CD4-positive, alpha-beta T cell treated with Interleukin-15 for 1 hour (primary cell): ENCODE results near the gene SGSH.
"Not testable (repeated sequence)": the region's sequence is repeated elsewhere in the genome, so short reads cannot be mapped to it uniquely, and the experiment has no call there.

Experiments used
- DNase-seq: peaks from one replicate; pipeline ENCODE4 v3.0.0-alpha.2; 2020

Gene SGSH

DNA sequence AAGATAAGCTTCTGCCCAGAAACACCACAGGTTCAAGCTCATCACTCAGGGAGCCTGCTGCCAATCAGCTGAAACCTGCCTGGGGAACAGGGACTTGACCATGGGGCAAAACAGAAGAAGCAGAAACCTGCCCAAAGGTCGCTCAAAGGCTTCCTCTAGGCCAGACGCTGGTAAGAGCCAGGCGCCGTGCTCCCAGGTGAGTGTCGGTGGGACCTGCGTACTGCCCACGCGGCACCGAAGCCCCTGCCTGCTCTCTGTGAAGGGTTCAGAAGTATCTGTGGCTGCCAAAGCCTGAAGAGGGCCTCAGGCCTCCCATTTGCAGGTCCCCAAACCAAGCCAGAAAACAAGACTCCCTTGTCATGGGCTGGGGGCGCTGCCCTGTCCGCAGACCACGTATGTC, 10.4 kb downstream of the SGSH start:
- DNase-seq: no peak

- no peak for DNase-seq
Observed at GRCh38 chr17:80208050-80208449, 12.1 kb downstream of the SGSH start.

DNA sequence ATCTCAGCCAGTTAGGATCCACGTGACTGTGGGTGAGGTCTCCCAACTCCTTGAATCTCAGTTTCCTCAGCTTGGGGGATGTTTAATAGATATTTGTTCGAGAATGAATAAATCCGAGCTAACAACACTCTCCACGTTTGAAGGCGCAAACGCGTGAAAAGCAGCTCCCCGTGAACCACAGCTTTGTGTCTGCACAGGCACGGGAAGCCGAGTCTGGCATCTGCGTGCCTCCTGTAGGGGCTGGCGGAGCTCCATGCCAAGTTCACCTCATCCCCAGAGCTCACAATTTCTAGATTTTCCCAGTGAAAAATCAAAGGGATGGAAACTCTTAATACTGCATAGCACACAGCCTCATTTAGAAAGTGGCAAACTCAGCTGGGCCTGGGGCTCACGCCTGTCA, 14.3 kb downstream of the SGSH start:
- DNase-seq: no peak

GRCh38 chr17:80204626-80205468, 15.3 kb downstream of the SGSH start:
- no peak for DNase-seq

DNA sequence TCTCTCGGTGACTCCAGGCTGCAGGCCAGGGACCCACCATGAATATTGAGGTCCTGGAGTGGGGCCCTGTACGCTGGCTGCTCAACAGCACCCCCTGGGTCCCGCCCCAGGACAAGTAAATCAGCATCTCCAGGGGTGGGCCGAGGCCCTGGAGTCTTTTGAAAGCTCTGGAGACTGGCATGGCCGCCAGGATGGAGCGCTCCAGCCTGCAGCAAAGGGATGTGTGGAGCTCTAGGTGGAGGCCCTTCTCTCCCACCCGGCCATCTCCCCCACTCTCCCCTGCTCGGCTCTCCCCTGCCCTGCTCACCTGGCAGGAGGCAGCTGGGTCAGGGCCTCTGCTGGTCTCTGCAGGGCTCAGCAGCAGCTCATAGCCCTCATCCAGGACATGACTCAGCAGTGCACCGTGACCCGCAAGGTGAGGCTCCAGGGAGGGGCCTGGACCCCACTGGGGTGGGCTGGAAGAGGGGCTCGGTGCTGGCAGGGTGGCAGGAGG, 16.6 kb downstream of the SGSH start:
- DNase-seq: no peak

DNA sequence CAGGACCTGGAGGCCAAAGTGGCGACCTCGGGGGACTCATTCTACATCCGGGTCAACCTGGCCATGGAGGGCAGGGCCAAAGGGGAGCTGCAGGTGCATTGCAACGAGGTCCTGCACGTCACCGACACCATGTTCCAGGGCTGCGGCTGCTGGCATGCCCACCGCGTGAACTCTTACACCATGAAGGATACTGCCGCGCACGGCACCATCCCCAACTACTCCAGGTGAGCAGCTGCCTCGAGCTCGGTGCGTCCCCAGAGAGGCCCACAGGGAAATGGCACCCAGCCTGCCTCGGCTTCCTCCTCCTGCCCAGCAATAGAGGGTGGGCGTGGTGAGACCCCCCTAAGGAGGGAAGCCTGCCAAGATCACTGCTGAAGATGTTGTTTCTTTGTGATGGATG, 17.9 kb downstream of the SGSH start:
- no peak for DNase-seq

DNA sequence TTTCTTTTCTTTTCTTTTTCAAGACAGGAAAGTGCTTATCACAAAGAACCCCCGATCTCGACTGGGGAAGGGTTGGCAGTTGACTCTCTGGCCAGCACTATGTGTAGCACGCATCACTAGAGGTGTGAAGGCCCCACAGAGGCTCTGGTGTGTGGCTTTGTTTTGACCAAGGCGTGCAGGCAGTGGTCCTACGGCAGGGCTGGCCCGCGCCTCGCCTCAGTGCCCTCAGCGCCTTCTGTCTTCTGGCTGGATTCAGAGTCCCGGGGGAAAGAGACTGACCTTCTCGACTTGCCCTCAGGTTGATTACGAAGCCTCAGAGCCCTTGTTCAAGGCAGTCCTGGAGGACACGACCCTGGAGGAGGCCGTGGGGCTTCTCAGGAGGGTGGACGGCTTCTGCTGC, 18.7 kb downstream of the SGSH start:
- no peak for DNase-seq

GRCh38 chr17:80199295-80199694, 20.8 kb downstream of the SGSH start:
- not testable (repeated sequence) for DNase-seq

GRCh38 chr17:80198144-80198661, 21.9 kb downstream of the SGSH start:
- DNase-seq: no peak

GRCh38 chr17:80196652-80197051, 23.5 kb downstream of the SGSH start:
- no peak for DNase-seq

- peak; percentile 38 for DNase-seq
Observed at GRCh38 chr17:80195671-80196529, 24.2 kb downstream of the SGSH start.

GRCh38 chr17:80195141-80195540, 25.0 kb downstream of the SGSH start:
- DNase-seq: no peak

DNA sequence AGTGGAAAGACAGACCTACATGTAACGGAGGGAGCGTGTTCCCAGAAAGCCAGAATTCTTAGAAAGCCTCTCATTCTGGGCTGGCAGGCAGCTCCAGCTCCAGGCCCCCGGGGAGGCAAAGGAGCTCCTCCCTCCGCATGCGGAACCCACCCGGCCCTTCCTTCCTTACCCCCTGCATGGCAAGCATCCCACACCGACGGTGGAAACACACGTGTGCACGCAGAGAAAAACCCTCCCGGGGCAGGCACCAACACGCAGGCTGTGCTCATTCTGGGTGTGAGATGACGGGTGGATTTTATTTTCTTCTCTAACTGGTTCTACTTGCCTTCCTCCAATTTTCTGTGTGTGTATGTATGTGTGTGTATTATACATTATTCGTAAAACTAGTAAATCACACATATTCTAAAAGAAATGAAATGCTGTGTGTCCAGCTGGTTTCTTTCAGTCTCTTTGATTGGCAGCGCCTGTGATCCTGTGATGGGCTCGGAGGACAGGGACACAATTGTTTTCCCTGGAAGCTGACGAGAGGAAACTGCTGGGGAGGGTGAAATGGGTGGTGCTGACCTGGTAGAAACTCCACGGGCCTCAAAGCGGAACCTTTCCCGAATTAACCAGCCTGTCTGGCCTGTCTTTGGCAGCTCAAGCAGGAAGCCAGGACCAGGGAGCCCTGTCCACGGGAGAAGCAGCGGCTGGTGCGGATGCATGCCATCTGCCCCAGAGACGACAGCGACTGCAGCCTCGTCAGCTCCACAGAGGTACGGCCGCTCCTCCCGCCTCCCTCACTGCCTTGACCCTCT, 28.1 kb downstream of the SGSH start:
- no peak for DNase-seq

- DNase-seq: no peak
Observed at GRCh38 chr17:80191192-80191591, 28.9 kb downstream of the SGSH start.

DNA sequence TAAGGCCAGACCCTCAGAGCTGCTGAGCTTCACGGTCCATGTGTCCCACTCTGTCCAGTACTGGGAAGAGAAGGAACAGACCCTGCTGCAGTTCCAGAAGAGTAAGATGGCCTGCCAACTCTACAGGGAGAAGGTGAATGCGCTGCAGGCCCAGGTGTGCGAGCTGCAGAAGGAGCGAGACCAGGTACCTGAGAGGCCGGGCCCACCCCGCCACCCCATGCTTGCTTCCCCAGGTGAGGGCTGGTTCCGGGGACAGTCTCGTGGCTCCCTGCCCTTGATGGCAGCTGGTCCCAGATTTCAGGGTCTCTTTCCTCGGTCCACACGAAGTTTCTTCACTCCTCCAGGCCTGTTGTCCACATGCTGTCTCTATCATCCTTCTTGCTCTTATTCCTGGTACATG, 29.4 kb downstream of the SGSH start:
- DNase-seq: no peak

DNA sequence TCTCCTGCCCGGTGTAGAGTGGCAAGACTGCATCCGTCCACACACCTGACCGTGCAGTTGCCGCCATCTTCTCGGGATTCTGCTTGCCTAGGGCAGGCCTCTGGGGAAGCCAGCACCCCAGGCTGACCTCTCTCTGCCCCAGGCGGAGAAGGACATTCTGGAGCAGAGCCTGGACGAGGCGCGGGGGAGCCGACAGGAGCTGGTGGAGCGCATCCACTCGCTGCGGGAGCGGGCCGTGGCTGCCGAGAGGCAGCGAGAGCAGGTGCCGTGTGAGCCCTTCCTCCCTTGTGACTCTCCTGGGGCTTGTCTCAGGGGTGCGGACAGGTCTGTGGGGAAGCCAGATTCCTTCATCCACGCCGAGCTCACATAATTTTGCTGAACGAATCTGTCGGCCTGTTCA, 30.5 kb downstream of the SGSH start:
- no peak for DNase-seq

- no peak for DNase-seq
Observed at GRCh38 chr17:80187515-80187941, 32.6 kb downstream of the SGSH start.

DNA sequence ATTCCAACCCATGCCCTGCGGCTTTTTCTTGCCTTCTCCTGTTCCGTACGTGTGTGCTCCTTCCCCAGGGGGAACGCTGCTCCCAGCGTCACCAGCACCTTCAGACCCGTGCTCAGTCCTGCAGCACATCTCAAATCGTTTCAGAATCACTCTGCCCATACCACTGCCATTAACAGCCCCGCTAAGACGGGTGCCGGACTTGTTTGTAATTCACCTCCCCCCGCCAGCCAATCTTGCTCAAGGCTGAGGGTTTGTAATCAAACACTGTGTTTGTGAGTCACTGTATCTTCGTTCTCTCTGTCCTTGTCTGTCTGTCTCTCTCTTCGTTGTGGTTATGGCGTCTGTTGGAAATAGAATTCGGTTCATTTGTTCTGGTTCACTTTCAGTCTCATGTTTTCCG, 33.0 kb downstream of the SGSH start:
- DNase-seq: no peak

GRCh38 chr17:80185968-80186367, 34.2 kb downstream of the SGSH start:
- no peak for DNase-seq

DNA sequence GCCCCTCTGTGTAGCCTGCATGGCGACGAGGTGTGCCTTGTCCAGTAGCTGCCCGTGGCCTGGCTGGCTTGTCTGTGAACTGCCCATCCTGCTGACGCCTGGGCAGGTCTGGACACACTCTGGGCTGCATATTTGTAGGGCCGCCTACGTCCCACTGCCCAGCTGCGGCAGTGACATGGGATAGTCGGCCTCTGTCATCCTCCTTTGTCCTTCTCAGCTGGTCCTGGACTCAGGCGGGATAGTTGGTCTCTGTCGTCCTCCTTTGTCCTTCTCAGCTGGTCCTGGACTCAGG, 35.8 kb downstream of the SGSH start:
- no peak for DNase-seq

GRCh38 chr17:80183581-80184422, 36.3 kb downstream of the SGSH start:
- DNase-seq: no peak

- no peak for DNase-seq
Observed at GRCh38 chr17:80182845-80183223, 37.3 kb downstream of the SGSH start.
